ENCODE measurements around the gene BACH1. TPM values are rescaled to one million over a fixed set of nuclear protein-coding genes. Genes with fewer than 3 reads are reported as not detected.

Gene BACH1
- total and polyA plus RNA-seq, 2 of the 8 experiments (the other 6 are each of a cell fraction or from before 2014, with no cell fraction given) = 6.9 to 50.7 TPM

GRCh38 chr21:29343519-29343918 is 44.8 kb downstream of the BACH1 start:
- H3K4me2 ChIP-seq (ENCODE audit: insufficient read depth in 1 of 2, low read depth in 2 of 2, low read length in 2 of 2) = no peak overlapping the region
- no peak for TF ChIP-seq ZNF274 (IDR thresholded peaks at IDR 0.05; ENCODE audit: borderline replicate concordance, extremely low read depth, low read length)
- TF ChIP-seq EGR1 (IDR thresholded peaks at IDR 0.05; ENCODE audit: borderline replicate concordance, low read depth, low read length) = no peak
- no peak for TF ChIP-seq POU5F1 (IDR thresholded peaks at IDR 0.05; ENCODE audit: low read depth, low read length)
- TF ChIP-seq CHD1 (IDR thresholded peaks at IDR 0.05; ENCODE audit: low read depth, low read length) = no peak
- TF ChIP-seq RAD21 (IDR thresholded peaks at IDR 0.05 in 1 of 2, conservative IDR thresholded peaks at IDR 0.05 in 1 of 2; ENCODE audit: low read depth in 2 of 2, low read length in 2 of 2) = no peak
- no peak for TF ChIP-seq CBX8 (IDR thresholded peaks at IDR 0.05; ENCODE audit: borderline replicate concordance, low read depth, low read length)
- TF ChIP-seq GTF2F1 (IDR thresholded peaks at IDR 0.05; ENCODE audit: borderline replicate concordance, low read depth, low read length) = no peak
- TF ChIP-seq NANOG (IDR thresholded peaks at IDR 0.05; ENCODE audit: insufficient read depth, low read depth, low read length, poor library complexity, severe bottlenecking) = no peak
- no peak for TF ChIP-seq YY1 (IDR thresholded peaks at IDR 0.05; ENCODE audit: low read depth, low read length)

More at GRCh38 chr21:29343519-29343918, 44.8 kb downstream of the BACH1 start:
- ChIA-PET POLR2A (ENCODE audit: partially characterized antibody) (interaction anchor here (1.8 kb wide), 1 partner anchor 44 kb away, joined by 3 read pairs; no protein-coding TSS in a partner anchor), CTCF (ENCODE audit: partially characterized antibody) (interaction anchor here (0.8 to 1.4 kb wide), 4 partner anchors 18 to 253 kb away, joined by 3 to 4 read pairs (median 4); no protein-coding TSS in a partner anchor)
- no peak overlapping the region for H3K14ac ChIP-seq (ENCODE audit: insufficient read length)
- H3K4ac ChIP-seq (replicated peaks; ENCODE audit: insufficient read length, low read depth, low read length) = no peak overlapping the region
- H3K27ac ChIP-seq (ENCODE audit: low read depth, low read length) = no peak overlapping the region
- H2BK12ac ChIP-seq (ENCODE audit: low read depth, low read length) = no peak overlapping the region
- no peak overlapping the region for H2BK120ac ChIP-seq (replicated peaks; ENCODE audit: low read depth, low read length)
- WGBS, 2 experiments (ENCODE audit: extremely low coverage in 1 of 2, insufficient coverage in 1 of 2, insufficient read length in 1 of 2, insufficient replicate concordance in 2 of 2, low coverage in 1 of 2, low lambda C conversion rate in 2 of 2, missing lambda C conversion rate in 1 of 2) = 92% methylated on average over 4 of the region's 4 CpGs; no CpG with 5 or more reads in 1 of the 2 experiments
- no peak overlapping the region for H4K8ac ChIP-seq (ENCODE audit: extremely low read depth, insufficient read depth, low read length)
- H3K79me2 ChIP-seq (ENCODE audit: control insufficient read depth in 1 of 2, insufficient read depth in 2 of 2, low read length in 2 of 2) = 0 out of 4 replicates have a peak, but pooled peaks cover 0 to 3% of the 10 kb centered on the region in 2 experiments
- H2AK5ac ChIP-seq (ENCODE audit: low read depth, low read length) = no peak overlapping the region
- no peaks in the 10 kb centered on the region for H3K27me3 ChIP-seq (replicated peaks in 1 of 4; ENCODE audit: control insufficient read depth in 3 of 4, extremely low read depth in 1 of 4, insufficient read depth in 3 of 4, low read length in 3 of 4)
- peaks cover 0 to 3% (median 0%) of the 10 kb centered on the region in 4 experiments; a peak in 3 of 8 replicates for H3K36me3 ChIP-seq (ENCODE audit: control insufficient read depth in 2 of 4, insufficient read depth in 4 of 4, low read length in 3 of 4)
- H3K9ac ChIP-seq (replicated peaks in 1 of 4; ENCODE audit: extremely low read depth in 1 of 4, low read depth in 3 of 4, low read length in 3 of 4) = no peak overlapping the region
- no peak overlapping the region for H3K56ac ChIP-seq (replicated peaks; ENCODE audit: insufficient read length, low read depth, low read length)
- H4K20me1 ChIP-seq (replicated peaks in 1 of 2; ENCODE audit: control insufficient read depth in 1 of 2, insufficient read depth in 2 of 2, low read length in 2 of 2) = peaks cover 0 to 1% of the 10 kb centered on the region in 2 experiments
- H3K4me1 ChIP-seq (replicated peaks in 1 of 4; ENCODE audit: control insufficient read depth in 3 of 4, insufficient read depth in 4 of 4, low read length in 3 of 4) = no peaks in the 10 kb centered on the region
- no peak overlapping the region for H2BK20ac ChIP-seq (ENCODE audit: low read length)
- DNase-seq (ENCODE audit: low read depth in 1 of 2, low spot score in 2 of 2) (no peak), FAIRE-seq (no peak)
- H4K5ac ChIP-seq (ENCODE audit: insufficient read length, low read depth, low read length) = no peak overlapping the region
- H3K79me1 ChIP-seq (ENCODE audit: low read depth, low read length) = no peaks in the 10 kb centered on the region
- H3K23ac ChIP-seq (ENCODE audit: insufficient read length) = no peak overlapping the region
- H4K91ac ChIP-seq (replicated peaks; ENCODE audit: insufficient read length, low read length) = no peak overlapping the region
- no peaks in the 10 kb centered on the region for H3K23me2 ChIP-seq (ENCODE audit: low read depth, low read length)
- no peak overlapping the region for H2AFZ ChIP-seq (ENCODE audit: low read length)
- no peak overlapping the region for H3K4me3 ChIP-seq (ENCODE audit: extremely low read depth in 1 of 4, insufficient read depth in 2 of 4, low read depth in 3 of 4, low read length in 4 of 4)
- no peaks in the 10 kb centered on the region for H3K9me3 ChIP-seq (ENCODE audit: insufficient read depth in 2 of 2, low read depth in 1 of 2, low read length in 1 of 2)
- H3K18ac ChIP-seq (ENCODE audit: extremely low read depth, low read length) = no peak overlapping the region
- no peak overlapping the region for H2BK5ac ChIP-seq (ENCODE audit: low read depth, low read length)
- H2BK15ac ChIP-seq (ENCODE audit: low read length) = no peak overlapping the region

All from H1 (cell line).